Fibroblast of mammary gland (primary cell): ENCODE measurements around the gene CDC42EP4.

Experiments used
- DNase-seq: peaks from one replicate; pipeline ENCODE4 v3.0.0-alpha.2; 2010; ENCODE audit warnings: low read depth
- H3K4me3 ChIP-seq: 2 replicates; pipeline ENCODE4 v1.5.1; 2011; ENCODE audit warnings: low read depth, mild to moderate bottlenecking, low read length, moderate library complexity; ENCODE audit not compliant: control insufficient read depth
- CTCF ChIP-seq: conservative IDR thresholded peaks from 2 replicates; pipeline ENCODE4 v1.5.1; 2011; ENCODE audit warnings: low read depth, low read length, inconsistent platforms; ENCODE audit not compliant: control insufficient read depth, insufficient read depth

Gene CDC42EP4, protein sequence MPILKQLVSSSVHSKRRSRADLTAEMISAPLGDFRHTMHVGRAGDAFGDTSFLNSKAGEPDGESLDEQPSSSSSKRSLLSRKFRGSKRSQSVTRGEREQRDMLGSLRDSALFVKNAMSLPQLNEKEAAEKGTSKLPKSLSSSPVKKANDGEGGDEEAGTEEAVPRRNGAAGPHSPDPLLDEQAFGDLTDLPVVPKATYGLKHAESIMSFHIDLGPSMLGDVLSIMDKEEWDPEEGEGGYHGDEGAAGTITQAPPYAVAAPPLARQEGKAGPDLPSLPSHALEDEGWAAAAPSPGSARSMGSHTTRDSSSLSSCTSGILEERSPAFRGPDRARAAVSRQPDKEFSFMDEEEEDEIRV

GRCh38 chr17:73311781-73312641, at the start of gene CDC42EP4:
CDC42EP4 (minus strand) TSS chr17:73312001; CDS start chr17:73286500, 25,501 bp downstream.
- TF ChIP-seq CTCF, result no peak
- peak; percentile 89 for DNase-seq
- peak within 1 kb of the TSS; percentile 93 for H3K4me3 ChIP-seq

- no peak for DNase-seq
- no peak for TF ChIP-seq CTCF
- no peak overlapping the region for H3K4me3 ChIP-seq
These were observed 49.4 kb upstream of the CDC42EP4 start for GRCh38 chr17:73360961-73361761.

GRCh38 chr17:73359987-73360410, 48.2 kb upstream of the CDC42EP4 start:
- no peak for TF ChIP-seq CTCF
- no peak for DNase-seq
- no peak overlapping the region for H3K4me3 ChIP-seq

- no peak for TF ChIP-seq CTCF
- no peak for DNase-seq
- no peak overlapping the region for H3K4me3 ChIP-seq
These were observed 47.6 kb upstream of the CDC42EP4 start for GRCh38 chr17:73359352-73359751.

DNA sequence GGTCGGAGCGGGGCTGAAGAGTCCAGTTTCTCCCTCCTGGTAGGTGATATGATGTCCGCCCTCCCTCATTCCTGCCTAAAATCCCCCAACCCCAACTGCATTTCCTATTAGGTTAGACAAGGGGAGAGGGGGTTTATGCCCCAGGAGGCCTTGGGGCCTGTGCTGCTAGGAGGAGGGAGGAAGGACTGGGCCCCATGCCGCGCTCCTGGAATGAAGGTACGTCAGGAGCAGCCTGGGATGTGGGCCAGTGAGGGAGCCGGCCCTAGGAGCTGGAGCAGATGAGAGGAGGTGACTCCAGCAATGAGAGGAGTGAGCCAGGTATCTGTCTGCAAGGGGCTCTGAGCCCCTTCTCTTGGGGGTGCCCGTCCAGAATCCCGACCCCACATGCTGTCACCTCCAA, 46.9 kb upstream of the CDC42EP4 start:
- no peak for DNase-seq
- no peak for TF ChIP-seq CTCF
- no peak overlapping the region for H3K4me3 ChIP-seq

DNA sequence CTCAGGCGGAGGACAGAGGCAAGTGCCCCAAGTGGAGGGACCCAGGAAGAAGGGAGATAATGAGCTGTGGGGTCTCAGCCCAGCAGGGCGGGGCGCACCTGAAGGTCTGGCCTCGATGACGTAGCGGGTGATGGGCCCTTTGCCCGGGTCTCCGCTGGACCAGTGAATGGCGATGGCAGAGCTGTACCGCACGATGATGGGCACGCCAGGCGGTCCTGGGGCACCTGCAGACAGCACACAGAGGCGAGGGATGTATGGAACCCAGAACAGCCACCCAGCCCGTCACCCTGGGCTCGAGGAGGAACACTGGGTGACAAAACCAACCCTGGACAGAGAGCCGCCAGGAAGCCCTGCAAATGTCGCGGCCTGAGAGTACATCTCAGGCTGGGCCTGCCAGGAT, 46.2 kb upstream of the CDC42EP4 start:
- TF ChIP-seq CTCF, result no peak
- no peak for DNase-seq

More for the DNA sequence above, 46.2 kb upstream of the CDC42EP4 start:
- no peak overlapping the region for H3K4me3 ChIP-seq
